ENCODE data around the gene TRAPPC6A.

TRAPPC6A gene

GRCh38 chr19:45170146-45171106, 7.6 kb downstream of the TRAPPC6A start:
- no peak overlapping the region for H3K4me3 ChIP-seq (ENCODE audit: low read length)
- DNase-seq (ENCODE audit: low read depth): no peak
- TF ChIP-seq CTCF (conservative IDR thresholded peaks at IDR 0.05; ENCODE audit: low read length): no peak

DNA sequence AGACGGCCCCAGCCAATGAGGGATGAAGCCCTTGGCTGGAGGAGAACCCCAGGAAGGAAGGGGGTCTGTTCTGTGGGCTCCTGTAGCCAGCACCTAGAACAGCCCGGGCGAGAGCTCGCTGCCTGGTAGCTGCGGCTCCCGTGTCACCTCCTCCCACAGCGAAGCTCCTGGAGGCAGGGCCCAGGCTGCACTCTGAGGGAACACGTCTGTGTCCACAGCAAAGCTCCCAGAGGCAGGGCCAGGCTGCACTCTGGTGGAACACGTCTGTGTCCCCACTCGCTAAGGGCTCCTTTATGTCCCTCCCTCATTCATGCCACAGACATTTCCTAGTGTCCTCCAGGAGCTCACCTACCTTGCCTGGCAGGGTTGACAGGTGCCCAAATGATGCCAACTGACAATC, 8.4 kb downstream of the TRAPPC6A start:
- no peak for DNase-seq (ENCODE audit: low read depth)
- TF ChIP-seq CTCF (conservative IDR thresholded peaks at IDR 0.05; ENCODE audit: low read length): no peak
- H3K4me3 ChIP-seq (ENCODE audit: low read length): no peak overlapping the region

DNA sequence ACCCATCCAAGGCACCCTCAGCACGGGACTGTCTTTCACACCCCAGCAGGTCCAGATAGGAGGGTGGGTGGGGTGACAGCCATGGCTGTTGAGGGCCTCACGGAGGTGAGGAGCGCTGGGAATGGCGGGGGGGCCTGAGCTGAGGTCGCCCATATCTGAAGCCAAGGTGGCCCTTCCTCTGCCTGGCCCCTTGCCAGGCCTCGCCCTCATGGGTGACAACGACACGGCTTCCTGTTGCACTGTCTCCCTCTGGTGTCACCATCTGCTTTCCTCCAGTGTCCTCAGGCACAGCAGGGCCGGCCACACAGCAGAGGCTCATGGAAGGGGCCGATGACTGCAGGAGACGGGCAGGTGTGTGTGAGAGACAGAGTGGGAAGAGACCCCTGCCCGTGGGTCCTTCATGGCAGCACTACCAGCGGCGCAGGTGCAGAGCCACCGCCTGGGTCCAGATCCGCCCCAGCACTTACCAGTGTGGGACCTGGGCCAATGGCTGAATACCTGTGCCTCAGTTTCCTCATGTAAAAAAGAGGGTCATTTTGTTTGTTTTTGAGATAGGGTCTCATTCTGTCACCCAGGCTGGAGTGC, 9.2 kb downstream of the TRAPPC6A start:
- no peak overlapping the region for H3K4me3 ChIP-seq (ENCODE audit: low read length)
- DNase-seq (ENCODE audit: low read depth): no peak
- no peak for TF ChIP-seq CTCF (conservative IDR thresholded peaks at IDR 0.05; ENCODE audit: low read length)

DNA sequence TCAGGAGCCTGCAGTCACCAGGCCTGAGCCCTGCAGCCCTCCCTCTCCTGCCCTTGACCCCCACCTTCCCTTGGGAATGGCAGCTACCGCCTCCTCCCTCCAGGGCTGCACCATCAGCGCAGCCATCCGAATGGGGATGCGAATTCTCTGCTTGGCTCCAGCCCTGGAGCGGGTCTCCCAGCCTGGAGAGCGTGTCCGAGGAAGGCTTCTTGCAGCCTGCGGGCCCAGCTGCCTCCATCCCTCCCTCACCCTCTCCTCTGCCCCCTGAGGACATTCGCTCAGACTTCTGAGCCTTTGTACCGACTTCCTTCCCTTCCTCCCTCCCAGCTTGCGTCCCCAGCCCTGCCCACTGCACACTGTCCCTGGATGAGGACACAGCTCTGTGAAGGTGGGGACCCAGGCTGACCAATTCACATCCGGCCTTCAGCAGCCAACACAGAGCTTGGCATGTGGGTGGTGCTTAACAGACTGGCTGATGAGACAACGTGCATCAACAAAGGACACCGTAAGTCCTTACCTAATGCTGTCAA, 11.2 kb downstream of the TRAPPC6A start:
- no peak for TF ChIP-seq CTCF (conservative IDR thresholded peaks at IDR 0.05; ENCODE audit: low read length)
- no peak for DNase-seq (ENCODE audit: low read depth)
- H3K4me3 ChIP-seq (ENCODE audit: low read length): no peak overlapping the region

DNA sequence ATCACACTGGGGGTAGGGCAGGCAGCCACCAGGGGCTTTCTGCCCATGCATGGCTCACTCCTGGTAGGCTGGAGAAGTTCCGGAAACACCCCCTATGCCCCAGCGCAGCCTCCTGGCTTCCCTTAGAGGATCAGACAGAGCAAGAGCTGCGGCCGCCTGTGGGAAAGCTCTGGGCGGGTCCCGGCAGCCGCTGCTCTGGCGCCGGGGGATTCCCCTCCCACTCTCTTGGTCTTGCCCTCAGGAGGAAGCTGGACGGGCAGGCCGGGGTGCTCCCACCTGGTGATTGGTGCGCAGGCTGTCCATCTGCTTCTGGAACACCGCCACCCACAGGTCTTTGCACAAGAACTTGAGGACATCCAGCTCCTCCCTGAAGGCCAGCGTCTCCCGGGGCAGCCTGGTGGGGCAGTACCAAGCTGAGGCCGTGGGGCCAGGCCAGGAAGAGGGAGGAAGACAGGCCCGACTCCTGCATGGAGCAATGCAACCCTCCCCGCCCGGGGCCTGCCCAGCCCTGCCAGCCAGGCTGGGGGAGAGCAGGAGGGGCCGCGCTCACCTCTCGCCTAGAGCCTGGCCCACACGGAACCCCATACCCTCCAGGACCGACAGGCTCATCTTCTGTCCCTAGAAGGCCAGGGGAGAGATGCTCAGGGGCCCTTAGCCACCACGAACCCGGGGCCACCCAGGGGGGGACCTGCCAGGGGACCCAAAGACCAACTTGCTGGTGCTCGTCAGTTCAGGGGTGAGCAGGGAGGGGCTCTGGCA, 13.3 kb downstream of the TRAPPC6A start:
- no peak for TF ChIP-seq CTCF (conservative IDR thresholded peaks at IDR 0.05; ENCODE audit: low read length)
- peak; percentile 61 for DNase-seq (ENCODE audit: low read depth)
- H3K4me3 ChIP-seq (ENCODE audit: low read length): no peak overlapping the region

DNA sequence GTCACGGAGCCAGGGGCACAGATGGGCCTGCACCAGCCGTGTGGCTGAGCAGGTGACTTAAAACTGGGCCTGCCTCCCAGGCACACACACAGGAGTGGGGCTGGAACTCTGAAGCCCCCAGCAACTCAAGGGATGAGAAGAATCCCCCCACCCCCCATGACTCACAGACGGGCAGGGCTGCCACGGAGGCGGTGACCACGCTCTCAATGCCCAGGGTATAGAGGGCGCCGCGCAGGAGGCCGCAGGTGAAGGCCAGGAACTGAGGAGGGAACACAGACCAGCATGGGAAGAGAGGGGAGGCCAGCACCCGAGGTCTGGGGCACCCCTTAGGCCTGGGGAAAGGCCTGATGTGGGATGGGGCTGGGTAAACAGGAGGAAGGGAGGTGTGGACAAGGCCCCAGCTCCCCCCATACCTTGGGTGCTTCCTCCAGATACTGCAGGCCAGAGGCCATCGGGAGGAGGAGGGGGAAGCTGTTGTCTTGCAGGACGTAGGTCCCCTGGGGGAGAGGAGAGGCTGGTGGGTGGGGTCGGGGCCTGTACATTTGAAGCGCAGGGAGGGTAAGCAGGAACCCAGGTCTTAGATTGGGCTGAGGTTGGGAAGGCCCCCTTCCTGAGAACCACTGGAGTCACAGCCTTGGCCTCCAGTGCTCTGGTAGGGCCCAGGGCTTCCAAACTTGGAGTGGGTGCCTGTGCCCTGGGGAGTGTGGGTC, 14.1 kb downstream of the TRAPPC6A start:
- no peak overlapping the region for H3K4me3 ChIP-seq (ENCODE audit: low read length)
- DNase-seq (ENCODE audit: low read depth): no peak
- TF ChIP-seq CTCF (conservative IDR thresholded peaks at IDR 0.05; ENCODE audit: low read length): no peak

Data from AG10803 (cell line).